HG03066 (cell line): ENCODE data around the gene NRCAM.

Source experiments
- ATAC-seq: cut with Tn5 transposase; IDR thresholded peaks from one replicate; pipeline ENCODE4 v1.9.1; 2021; ENCODE audit warnings: low read depth; ENCODE audit not compliant: unreplicated experiment

Gene NRCAM

DNA sequence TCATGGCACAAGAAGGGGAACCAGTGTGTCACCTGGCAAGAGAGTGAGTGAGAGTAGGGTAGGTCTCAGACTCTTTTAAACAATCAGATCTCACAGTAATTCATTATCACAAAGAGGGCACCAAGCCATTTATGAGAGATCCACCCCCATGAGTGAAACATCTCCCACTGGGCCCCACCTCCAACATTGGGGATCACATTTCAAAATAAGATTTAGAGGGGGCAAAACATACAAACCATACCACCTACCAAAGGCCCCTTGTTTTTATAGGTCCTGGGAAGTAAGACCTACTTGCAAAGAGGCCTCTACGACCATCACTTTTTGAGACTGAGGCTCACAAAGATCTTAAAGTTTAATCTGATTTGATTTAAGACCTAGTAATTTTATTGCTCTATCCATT, 134.9 kb downstream of the NRCAM start:
- no peak for ATAC-seq

DNA sequence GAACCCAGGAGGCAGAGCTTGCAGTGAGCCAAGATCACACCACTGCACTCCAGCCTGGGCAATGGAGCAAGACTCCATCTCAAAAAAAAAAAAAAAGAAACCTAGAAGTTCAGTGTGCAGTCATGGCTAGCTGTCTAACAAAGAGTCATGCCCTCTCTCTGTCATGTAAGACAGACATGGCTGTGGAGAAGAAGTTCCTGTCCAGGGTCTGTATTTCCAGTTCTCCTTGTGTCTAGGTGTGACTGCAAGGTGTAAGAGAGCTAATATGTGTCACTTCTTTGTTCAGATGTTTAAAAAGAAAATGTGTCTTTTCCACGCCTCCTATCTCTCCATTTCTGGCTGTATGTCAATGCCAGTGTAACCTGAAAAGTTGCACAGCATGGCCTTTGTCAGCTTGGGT, 139.5 kb downstream of the NRCAM start:
- no peak for ATAC-seq

DNA sequence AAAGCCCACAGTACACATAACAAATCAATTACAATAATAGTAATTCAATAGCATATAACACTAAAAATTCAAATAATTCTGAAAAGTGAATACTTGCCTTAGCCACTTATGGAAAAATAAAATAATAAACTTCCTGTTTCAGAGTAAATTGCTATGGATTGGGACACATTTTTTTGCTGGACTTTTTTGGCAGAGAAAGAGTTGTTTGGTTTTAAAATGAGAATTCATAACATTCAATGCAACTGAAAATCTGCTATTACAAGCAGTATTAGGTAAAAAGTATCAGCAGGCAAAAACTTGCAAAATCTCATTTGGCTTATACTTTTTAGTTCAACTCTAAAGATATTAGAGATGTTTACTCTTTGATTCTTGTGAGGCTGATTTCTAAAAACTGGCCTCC, 141.7 kb downstream of the NRCAM start:
- no peak for ATAC-seq

DNA sequence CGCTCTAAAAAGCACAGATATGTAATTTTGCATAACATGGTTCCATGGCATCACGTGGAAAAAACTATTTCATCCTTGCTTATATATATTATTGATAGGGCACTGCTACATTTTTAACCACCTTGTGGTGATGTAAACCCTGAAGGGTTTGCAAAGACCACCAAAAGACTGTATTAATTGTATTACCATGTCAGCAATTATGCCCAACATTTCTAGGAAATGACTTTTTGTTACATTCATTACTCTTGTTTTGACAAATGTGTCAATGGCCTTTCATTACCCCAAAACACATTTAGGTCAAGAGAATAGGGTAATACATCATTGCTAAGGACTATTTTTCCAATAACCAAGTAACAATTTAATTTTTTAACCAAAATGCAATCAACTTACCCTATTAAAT, 142.2 kb downstream of the NRCAM start:
- no peak for ATAC-seq

DNA sequence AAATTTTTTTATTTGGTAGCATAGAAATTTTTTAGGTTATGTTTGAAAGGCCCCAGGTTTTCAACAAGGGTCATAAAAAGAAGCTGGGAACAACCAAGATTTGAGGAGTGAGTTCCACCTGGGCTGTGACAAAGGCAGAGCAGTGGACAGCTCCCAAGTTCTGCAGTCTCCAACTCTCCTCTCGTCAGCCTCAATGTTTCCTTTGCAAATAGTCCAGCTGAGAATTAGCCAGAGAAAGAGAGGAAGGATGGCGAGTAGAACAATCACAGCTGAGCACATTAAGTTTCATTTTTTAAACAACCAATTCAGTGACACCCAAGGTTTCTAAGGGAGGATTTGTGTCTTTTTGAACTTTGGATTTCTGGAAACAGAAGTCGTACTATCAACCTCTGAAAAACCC, 143.2 kb downstream of the NRCAM start:
- ATAC-seq: no peak

DNA sequence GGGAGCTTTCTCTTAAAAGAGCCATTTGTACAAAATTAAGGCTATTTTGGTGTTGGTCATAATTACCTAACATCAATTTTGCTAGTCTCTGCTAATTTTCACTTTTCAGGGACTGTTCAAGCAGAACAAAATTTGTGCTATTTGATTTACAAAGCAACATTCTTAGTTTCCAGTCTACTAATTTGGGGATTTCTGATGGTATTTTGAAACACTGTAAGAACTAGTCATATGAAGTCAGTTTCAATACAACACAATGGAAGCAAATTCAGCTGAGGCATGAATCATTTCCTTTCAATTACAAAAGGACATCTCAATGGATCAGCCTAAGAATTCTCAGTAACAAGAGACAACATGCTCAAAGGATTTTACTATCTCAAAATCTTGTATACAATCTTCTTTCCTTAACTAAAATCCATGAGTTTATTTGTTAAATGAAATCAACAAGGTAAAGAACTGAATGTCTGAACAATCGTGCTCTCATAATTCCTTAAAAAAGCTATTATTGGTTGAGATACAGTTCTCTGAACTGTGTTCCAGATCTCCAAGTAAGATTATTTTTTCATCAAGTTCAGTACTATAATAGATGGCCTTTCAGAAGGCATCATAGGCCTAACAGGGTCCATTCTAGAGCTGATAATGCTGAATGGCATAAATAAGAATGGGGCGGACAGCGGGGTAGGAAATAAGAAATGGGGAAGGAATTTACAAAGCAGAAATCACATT, 144.6 kb downstream of the NRCAM start:
- no peak for ATAC-seq

DNA sequence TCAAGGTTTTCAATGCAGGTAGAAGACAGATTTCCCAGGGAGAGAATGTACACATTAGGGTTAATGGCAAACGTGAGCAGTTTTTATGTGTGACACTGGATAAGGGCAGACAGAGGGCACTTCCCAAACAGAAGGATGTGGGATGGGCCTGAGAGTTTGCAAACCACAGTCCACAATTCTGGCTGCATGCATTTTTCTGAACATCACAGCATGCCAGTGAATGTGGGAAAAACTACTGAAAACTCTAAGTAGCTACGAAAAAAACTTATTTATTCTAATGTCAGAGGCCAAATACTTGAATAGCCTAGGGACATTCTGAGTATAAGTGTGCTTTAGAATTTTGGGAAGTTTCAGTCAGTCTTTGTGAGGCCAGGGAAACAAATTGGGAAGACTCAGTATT, 145.9 kb downstream of the NRCAM start:
- no peak for ATAC-seq

DNA sequence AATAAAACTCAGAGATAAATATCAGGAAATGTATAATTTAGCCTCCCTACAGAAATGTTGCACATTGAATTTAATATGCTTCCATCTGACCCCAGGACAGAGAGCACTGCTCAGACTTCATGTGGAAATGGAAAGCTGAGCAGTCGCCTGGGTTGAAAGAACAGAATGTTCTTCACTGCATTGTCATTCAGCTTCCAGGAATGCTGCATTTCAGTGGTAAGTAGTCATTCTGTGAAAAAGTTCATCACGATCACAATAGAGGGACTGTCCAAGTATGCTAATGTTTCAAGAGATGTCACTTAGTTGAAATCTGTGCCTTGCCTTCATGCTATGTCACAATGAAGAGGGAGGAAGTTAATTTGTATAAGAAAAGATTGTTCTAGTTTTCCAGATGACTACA, 147.3 kb downstream of the NRCAM start:
- no peak for ATAC-seq

DNA sequence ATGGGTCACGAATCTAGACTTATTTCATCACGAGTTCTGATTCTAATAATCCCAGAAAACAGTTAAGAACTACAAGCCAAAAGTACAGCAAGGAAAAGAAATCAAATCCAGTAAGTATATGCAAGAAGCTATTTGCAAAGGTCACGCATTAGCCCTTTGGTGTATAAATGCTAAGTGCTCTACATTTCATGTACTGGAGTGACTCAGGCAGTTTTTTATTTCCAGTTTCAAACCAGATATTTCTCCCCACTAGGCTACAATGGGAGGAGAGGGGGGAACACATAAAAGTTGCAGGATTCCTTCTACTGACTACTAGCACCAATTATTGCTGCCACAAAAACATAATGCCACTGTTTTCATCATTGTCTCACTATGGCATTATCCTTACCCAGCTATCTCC, 148.0 kb downstream of the NRCAM start:
- no peak for ATAC-seq

DNA sequence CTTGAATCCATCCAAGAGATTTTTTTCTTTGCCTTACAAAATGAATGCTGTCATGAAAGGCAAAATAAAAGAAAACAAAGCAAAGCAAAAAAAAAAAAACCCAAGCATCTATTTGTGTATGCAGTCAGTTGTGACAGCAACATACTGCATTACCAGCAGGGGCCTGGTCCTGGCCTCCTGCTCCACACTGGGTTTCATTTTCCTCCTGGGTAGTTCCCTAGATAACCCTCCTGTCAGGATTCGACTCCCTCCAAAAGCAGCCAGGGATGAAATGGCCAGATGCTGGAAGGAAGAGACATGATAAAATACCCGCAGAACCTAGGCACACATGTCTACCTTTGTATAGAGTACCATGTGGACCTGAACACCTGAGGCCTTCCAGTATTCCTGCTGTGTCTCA, 148.6 kb downstream of the NRCAM start:
- ATAC-seq: no peak

DNA sequence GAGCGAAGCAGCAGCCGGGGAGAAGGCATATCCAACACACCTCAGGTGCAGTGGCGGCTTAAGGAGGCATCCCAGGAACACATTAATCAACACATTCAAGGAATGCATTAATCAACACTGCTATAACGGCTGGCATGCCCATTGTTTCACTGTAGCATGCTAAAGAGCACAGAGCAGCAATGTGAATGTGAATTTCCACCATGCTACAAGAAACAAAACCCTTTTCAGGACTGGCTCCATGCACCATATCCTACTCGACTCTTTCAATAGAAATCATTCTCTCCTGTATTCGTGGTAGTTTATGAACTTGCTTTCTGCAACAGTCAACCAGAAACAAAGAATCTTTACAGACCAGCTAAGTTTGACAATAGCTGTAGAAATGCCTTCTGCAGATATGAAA, 149.0 kb downstream of the NRCAM start:
- no peak for ATAC-seq

DNA sequence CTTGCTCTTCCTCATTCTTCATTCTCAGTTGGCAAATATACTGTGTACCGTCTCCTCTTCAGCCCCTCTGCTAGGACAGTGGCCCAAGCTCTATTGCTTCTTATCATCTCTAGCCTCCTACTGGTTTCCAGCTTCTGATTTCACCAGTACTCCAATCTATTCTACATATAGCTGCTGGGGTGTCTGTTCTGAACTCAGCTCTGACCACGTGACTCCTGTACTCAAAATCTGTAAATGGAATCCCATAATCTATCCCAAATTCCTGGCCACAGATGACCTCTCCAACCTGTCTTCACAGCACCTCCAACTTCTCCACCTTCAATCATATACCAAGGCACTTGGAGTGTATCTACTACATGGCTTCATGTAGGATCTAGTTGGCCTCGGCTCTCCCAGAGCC, 152.9 kb downstream of the NRCAM start:
- ATAC-seq: no peak

DNA sequence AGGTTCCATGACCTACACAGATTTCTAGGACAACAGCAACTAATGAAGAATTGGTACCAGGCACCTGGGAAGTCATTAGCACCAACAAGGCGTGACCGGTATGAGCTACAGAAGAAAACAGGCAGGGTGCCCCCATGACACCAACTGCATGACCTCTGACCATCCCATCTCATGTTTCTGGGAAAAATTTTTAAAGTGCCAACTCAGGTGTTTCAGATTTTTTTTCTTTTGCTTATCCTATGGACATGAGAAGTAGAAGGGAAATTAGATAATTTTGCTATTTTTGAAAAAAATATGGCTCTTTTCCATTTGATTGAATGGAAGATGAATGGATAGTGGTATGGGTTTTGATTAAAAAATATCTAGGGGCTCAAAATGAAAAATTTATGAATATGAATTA, 154.8 kb downstream of the NRCAM start:
- ATAC-seq: no peak

DNA sequence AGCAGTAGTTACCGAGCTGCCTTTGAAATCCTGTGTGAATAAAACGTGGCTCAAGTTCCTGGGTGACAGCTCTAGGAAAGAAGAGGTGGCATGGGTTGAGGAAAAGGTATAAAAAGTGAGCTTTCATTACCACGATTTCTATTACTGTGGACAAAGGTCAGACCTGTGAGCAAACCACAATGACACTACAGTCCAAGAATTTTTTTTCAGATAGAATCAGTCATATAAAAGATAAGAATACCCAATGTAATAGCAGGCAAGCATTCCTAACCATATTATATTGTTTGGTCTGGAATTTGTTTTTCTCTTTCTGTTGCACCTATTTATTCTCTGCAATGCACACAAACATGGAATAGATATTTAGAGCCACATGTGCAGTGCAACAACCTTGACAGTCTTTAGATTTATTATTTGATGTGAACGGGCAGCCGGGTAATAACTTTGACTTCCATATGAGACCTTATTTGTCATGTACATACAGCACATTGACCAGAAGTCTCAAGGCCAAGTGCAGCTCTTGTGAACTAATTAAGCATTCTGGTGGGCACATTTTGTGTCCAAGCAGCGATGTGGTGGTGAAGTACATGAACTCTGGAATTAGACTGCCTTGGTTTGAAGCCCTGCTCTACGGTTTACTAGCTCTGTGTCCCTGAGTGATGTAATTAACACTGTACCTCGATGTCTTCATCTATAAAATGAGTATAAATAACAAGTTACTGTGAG, 156.8 kb downstream of the NRCAM start:
- no peak for ATAC-seq

DNA sequence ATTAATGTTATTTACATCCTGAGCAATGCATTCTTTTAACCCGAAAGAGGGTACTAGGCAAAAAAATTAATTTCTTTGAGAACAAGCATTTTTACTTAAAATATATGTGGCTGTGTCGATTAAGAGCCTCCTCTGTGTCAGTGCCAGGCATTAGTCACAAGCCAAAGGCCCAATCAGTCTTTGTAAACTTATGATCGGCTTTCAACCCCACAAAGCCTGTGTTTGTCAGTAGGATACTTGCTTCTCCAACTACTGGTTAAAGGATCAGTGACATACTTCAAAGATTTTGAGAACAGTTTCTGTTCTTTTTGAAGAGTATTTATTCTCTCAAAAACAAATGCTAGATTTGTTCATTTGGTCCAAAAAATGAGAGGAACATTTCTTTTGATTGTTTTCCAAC, 159.3 kb downstream of the NRCAM start:
- ATAC-seq: no peak

DNA sequence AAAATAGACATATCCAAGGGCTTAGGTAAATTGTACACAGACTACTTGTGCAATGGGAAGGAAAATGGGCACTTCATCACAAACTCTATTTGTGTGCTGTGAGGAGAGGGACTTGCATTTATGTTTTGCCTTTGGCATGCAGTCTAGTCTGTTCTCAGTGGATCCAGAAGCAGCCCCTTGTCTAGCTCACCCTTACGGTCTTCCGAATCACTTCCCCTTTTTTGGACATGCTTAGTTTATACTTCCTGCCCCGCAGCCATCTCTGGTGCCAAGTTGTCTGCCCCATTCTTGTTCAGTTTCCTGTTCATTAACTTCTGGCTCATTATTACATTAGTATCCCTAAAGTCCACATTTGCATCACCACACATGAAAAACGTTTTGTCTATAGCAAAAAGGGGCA, 161.6 kb downstream of the NRCAM start:
- ATAC-seq: peak; percentile 92

DNA sequence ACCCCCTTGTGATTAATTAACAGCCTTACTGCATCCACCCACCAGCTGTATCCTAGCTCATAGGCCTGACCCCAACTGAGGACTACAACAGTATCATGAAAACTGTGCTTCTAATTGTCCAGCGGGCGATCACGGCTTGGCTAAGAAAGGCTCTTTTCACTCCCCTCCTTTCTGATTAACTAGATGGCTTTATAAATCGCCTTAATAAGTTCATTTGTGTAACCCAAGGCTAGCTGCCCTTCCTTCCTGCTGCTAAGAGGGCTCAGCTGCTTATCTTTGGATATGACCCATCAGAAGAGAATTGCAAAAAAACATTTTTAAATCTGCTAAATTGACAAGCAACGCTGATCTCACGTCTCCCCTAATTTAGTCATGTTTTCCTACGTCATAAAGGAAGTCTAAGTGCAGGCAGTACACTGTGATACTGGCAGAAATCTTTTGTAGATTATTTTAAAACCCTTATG, 163.1 kb downstream of the NRCAM start:
- no peak for ATAC-seq

DNA sequence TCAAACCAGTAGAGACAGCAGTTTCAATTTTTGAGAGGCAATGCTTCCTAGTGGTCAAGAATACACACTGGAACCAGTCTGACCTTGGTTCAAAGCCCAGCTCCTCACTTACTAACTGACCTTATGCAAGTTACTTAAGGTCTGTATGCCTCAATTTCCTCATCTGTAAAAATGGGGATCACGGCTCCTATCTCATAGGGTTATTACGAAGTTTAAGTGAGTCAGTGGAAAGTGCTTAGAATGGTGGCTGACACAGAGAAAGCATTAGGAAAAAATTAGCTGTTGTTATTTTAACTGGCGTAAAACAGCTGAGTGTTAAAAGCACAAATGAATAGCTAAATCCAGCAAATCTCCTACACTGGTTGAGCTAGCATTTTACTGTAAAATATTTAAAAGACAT, 163.7 kb downstream of the NRCAM start:
- no peak for ATAC-seq

DNA sequence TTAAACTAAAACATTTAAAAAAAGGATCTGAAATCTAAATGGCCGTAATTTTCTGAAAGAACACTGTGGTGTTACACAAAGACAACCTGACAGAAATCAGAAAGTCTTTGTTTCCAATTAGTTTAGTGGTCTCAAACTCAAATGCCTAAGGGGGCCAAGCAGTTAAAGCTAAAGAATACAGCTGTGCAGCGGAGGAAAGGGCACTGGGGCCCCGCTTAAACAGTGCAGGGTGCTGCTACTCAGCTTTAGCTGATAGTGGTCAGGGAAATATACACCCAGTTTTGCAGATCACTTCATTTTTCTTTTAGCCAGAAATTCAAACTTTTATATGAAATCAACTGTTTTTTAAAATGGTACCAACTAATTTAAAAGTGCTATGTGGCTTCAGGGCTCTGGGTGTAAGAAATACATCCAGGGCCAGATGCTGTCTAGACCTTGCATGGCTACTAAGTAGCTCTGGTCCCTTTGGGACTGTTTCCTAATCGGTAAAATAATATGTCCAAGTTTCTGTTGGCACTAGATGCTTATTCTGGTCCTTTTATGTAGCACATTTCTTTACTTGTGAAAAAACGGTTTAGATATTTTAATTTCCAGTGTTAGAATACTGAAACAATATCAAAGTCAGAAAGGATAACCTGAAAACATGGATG, 164.3 kb downstream of the NRCAM start:
- no peak for ATAC-seq

DNA sequence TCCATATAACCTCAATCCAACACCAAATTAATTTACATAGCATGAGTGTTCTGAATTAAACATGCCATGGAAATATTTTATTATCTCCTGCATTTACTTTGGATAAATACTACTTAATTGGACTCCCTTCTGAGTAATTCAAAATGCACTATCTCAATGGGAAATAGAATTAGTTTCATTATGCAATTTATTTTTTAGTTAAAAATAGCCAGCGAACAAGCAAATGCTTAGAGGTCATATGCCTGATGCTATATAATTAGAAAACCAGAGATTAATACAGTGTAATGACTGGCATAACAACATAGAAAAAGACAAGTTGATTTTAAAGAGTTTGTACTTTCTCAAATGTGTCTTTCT, 165.1 kb downstream of the NRCAM start:
- no peak for ATAC-seq

DNA sequence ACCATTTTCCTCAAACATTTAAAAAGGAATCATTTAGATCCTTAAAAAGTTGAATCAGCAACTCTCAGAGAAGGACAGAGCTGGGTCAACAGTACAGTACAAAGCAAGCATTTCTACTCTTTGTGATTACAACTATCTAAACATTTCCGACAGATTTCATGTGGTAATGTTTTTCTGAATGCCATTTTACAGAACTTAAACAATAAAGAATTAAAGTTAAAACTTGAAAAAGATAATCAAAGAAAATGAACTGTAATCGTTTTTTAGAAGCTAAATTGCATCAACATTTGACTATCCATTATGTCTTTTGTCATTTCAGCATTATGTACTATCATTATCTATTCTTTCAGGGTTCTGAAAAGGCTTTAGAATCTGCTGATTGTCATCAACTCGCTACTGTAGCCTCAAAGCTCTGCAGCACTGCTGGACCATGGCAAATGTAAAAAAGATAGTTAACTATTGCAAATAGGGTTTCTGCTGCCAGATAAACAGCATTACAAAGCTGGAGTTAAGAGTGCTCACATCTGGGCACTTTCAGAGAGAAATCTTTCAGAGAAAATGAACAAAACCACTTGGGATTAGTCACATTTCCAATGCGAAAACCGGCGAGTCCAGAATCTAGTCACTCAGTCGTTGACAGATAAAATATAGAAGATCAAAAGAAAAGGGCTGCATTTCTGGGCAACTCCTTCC, 165.6 kb downstream of the NRCAM start:
- ATAC-seq: no peak
